OCI-LY7 (cell line): ENCODE measurements around the gene IGF1. TPM values are rescaled to one million over a fixed set of nuclear protein-coding genes. Genes with fewer than 3 reads are reported as not detected.

ENCODE experiments used
- BruUV-seq: library from RNA; stranded (reverse); fragments of 400-500 nt; replicated peaks from 2 replicates; lab custom pipeline; 2021; lab: Mats Ljungman, UMichigan
- CTCF ChIA-PET: fragments of 300-600 bp; sonication (Branson Sonifier 250); formaldehyde crosslinking; loops from one replicate; lab custom pipeline; 2022; ENCODE audit warnings: antibody characterized with exemption; ENCODE audit not compliant: unreplicated experiment; lab: Charles Lee
- POLR2A ChIA-PET: fragments of 300-600 bp; sonication (Branson Sonifier 250); formaldehyde crosslinking; loops from one replicate; lab custom pipeline; 2022; ENCODE audit warnings: antibody characterized with exemption; lab: Charles Lee
- DNase-seq: peaks from one replicate; pipeline ENCODE4 v3.0.0-alpha.2; 2015; ENCODE audit warnings: low spot score
- H2AFZ ChIP-seq: fragments of 200-600 bp; sonication (generic), shearing (Covaris generic); 2 replicates; pipeline ENCODE4 v1.6.1; 2014; ENCODE audit warnings: mild to moderate bottlenecking, antibody characterized with exemption, low read length, moderate library complexity
- H3K27ac ChIP-seq: fragments of 200-600 bp; sonication (generic); 2 replicates; pipeline ENCODE4 v1.5.1; 2014; ENCODE audit warnings: mixed run types, low read depth, mild to moderate bottlenecking, moderate library complexity, low read length, inconsistent platforms; ENCODE audit not compliant: poor library complexity, severe bottlenecking
- H3K36me3 ChIP-seq: fragments of 200-600 bp; sonication (generic); 2 replicates; pipeline ENCODE4 v1.6.1; 2014; ENCODE audit warnings: mild to moderate bottlenecking, antibody characterized with exemption, low read length, moderate library complexity, mixed read lengths; ENCODE audit not compliant: insufficient read depth
- H3K4me1 ChIP-seq: fragments of 200-600 bp; sonication (generic); 2 replicates; pipeline ENCODE4 v1.5.1; 2014; ENCODE audit warnings: mild to moderate bottlenecking, low read length; ENCODE audit not compliant: insufficient read depth, poor library complexity, severe bottlenecking
- H3K4me2 ChIP-seq: fragments of 200-600 bp; sonication (generic); 2 replicates; pipeline ENCODE4 v1.6.1; 2014; ENCODE audit warnings: mild to moderate bottlenecking, low read length
- H3K4me3 ChIP-seq: fragments of 200-600 bp; sonication (generic); 2 replicates; pipeline ENCODE4 v1.5.1; 2014; ENCODE audit warnings: mild to moderate bottlenecking, low read depth, low read length; ENCODE audit not compliant: poor library complexity, severe bottlenecking
- H3K79me2 ChIP-seq: fragments of 200-600 bp; sonication (generic); 2 replicates; pipeline ENCODE4 v1.6.1; 2016; ENCODE audit warnings: low read depth, mild to moderate bottlenecking, low read length, moderate library complexity, mixed read lengths; ENCODE audit not compliant: insufficient read depth
- H3K9me2 ChIP-seq: fragments of 200-600 bp; sonication (generic); 2 replicates; pipeline ENCODE4 v1.6.1; 2016; ENCODE audit warnings: mild to moderate bottlenecking, low read length, mixed read lengths; ENCODE audit not compliant: insufficient read depth
- H3K9me3 ChIP-seq: fragments of 200-600 bp; sonication (generic); 2 replicates; pipeline ENCODE4 v1.6.1; 2014; ENCODE audit warnings: mild to moderate bottlenecking, mixed run types, low read length, mixed read lengths
- H4K20me1 ChIP-seq: fragments of 200-600 bp; sonication (generic); 2 replicates; pipeline ENCODE4 v1.6.1; 2014; ENCODE audit warnings: mild to moderate bottlenecking, antibody characterized with exemption, low read length, moderate library complexity, mixed read lengths; ENCODE audit not compliant: insufficient read depth
- EZH2phosphoT487 ChIP-seq: fragments of 200-600 bp; sonication (generic); IDR thresholded peaks from 2 replicates; pipeline ENCODE4 v1.6.1; 2018; ENCODE audit warnings: low read depth, borderline replicate concordance, mild to moderate bottlenecking, mixed run types, antibody characterized with exemption, low read length, moderate library complexity, mixed read lengths
- intact Hi-C: fragments of 100-400 bp; cut with micrococcal nuclease; formaldehyde crosslinking; loops from one replicate; pipeline ENCODE4 v1.10.0; 2022; ENCODE audit not compliant: unreplicated experiment
- total RNA-seq, 2 experiments: library from RNA; depleted of rRNA in 1 of 2; stranded (reverse); fragments of >200 nt in 1 of 2; shearing (Covaris generic) in 1 of 2; gene quantifications; 2 replicates each; pipeline ENCODE4 v1.2.3, GENCODE V29; 2014 to 2022
- TF ChIP-seq, protein P1 (sequence below): fragments of 200-600 bp; sonication (generic); conservative IDR thresholded peaks from 2 replicates; pipeline ENCODE4 v1.5.1; 2014; ENCODE audit warnings: mild to moderate bottlenecking, antibody characterized with exemption, low read length, moderate library complexity, mixed read lengths

Gene IGF1
- total RNA-seq, 2 experiments from 2014 or later, result not detected

DNA sequence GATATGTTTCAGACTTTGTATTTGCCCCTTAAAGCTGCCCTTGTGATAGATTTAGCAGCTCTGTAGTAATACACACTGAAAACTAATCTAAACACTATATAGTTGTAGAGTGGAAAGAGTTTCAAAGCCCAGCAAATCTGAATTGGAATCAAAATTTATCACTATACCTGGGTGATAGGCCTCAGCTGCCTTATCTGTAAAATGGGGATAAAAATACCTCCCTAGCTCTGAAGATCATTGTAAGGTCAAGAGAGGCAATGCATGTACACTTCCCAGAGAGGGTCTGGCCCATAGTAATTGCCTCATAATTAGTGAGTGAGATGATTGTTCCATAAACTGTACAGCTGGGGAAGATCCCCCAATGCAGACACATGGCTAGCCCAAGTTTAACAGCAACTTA lies 103.6 kb downstream of the IGF1 start:
- intact Hi-C loops, result no loop called here

DNA sequence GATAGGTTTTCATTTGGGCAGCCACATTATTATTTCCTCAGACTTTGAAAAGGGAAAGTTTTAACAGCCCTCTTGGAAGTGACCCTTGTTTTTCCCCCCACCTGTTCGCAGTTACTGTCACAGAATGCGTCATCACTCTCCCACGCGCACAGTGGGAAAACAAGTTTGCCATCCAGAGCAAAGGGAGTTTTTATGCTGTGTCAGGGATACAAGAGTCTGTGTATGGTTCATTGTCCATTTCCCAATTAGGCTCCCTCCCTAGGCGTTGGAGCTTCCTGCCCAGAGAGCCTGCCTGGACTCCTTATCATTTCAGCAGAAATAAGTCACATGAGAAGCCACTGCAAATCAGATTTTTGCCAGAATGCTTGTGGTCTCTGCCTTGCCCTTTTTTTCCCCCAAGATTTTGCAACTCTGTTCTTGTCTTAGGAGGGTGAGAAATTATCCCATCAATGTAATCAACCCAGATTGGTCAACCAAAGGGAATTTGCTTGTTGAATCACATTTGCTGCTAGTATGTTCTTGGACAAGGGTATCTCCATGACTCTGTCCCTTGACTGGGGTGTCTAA lies 104.1 kb downstream of the IGF1 start:
- Histone ChIP-seq H3K9me2 (no peaks in the 10 kb centered on the region), H3K79me2 (no peaks in the 10 kb centered on the region), H3K9me3 (no peaks in the 10 kb centered on the region), H2AFZ (no peak overlapping the region), H3K4me2 (no peak overlapping the region), H4K20me1 (no peaks in the 10 kb centered on the region), H3K27ac (no peak overlapping the region), H3K4me3 (no peak overlapping the region), H3K4me1 (no peaks in the 10 kb centered on the region), H3K36me3 (no peaks in the 10 kb centered on the region)
- BruUV-seq, result no TSS peak
- ChIA-PET CTCF (no interaction called here), POLR2A (no interaction called here)
- no peak for DNase-seq
- intact Hi-C loops, result no loop called here
- TF ChIP-seq EZH2phosphoT487, result no peak
- TF ChIP-seq, protein P1, sequence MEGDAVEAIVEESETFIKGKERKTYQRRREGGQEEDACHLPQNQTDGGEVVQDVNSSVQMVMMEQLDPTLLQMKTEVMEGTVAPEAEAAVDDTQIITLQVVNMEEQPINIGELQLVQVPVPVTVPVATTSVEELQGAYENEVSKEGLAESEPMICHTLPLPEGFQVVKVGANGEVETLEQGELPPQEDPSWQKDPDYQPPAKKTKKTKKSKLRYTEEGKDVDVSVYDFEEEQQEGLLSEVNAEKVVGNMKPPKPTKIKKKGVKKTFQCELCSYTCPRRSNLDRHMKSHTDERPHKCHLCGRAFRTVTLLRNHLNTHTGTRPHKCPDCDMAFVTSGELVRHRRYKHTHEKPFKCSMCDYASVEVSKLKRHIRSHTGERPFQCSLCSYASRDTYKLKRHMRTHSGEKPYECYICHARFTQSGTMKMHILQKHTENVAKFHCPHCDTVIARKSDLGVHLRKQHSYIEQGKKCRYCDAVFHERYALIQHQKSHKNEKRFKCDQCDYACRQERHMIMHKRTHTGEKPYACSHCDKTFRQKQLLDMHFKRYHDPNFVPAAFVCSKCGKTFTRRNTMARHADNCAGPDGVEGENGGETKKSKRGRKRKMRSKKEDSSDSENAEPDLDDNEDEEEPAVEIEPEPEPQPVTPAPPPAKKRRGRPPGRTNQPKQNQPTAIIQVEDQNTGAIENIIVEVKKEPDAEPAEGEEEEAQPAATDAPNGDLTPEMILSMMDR, result no peak

More for the DNA sequence above, 103.6 kb downstream of the IGF1 start:
- Histone ChIP-seq H3K4me2 (no peak overlapping the region), H2AFZ (no peak overlapping the region), H4K20me1 (no peaks in the 10 kb centered on the region), H3K9me2 (no peaks in the 10 kb centered on the region), H3K4me3 (no peak overlapping the region), H3K27ac (no peak overlapping the region), H3K9me3 (no peaks in the 10 kb centered on the region), H3K4me1 (no peaks in the 10 kb centered on the region), H3K79me2 (no peaks in the 10 kb centered on the region), H3K36me3 (no peaks in the 10 kb centered on the region)
- DNase-seq, result no peak
- ChIA-PET POLR2A (interaction anchor here (0.5 to 1.0 kb wide), 2 partner anchors 19 to 99 kb away, joined by 4 read pairs; no protein-coding TSS in a partner anchor), CTCF (no interaction called here)
- BruUV-seq, result no TSS peak
- TF ChIP-seq, protein P1, result no peak
- TF ChIP-seq EZH2phosphoT487, result no peak

DNA sequence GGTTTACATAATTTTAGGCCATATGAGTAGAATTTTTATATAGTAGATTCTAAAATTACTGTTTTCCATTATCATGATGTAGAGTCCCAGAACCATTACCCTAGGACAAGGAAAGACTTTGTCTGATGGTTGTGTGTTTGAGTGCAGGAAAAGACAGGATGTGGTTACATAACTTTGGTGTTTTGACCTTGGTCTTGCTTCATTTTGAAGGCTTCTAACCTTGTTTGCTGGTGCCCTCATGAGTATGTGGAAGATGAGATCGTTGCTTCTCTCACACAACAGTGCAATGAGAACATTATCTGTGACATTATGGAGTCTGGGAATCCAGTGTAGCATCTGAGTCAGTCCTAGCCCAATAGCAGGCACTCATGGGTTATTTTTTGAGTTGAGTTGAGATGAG lies 106.2 kb downstream of the IGF1 start:
- no peak overlapping the region for H3K4me3 ChIP-seq
- H3K4me2 ChIP-seq, result no peak overlapping the region
- H3K4me1 ChIP-seq, result no peaks in the 10 kb centered on the region
- intact Hi-C loops, result no loop called here
- no TSS peak for BruUV-seq
- ChIA-PET POLR2A (interaction anchor here (0.6 kb wide), 1 partner anchor 60 kb away, joined by 3 read pairs; no protein-coding TSS in a partner anchor), CTCF (no interaction called here)
- H3K9me3 ChIP-seq, result no peaks in the 10 kb centered on the region
- H3K27ac ChIP-seq, result no peak overlapping the region
- no peak overlapping the region for H2AFZ ChIP-seq
- no peaks in the 10 kb centered on the region for H4K20me1 ChIP-seq
- no peak for DNase-seq
- H3K79me2 ChIP-seq, result no peaks in the 10 kb centered on the region
- H3K9me2 ChIP-seq, result no peaks in the 10 kb centered on the region
- no peaks in the 10 kb centered on the region for H3K36me3 ChIP-seq
- TF ChIP-seq, protein P1, result no peak
- TF ChIP-seq EZH2phosphoT487, result no peak
